HEK293T (cell line): ENCODE results near the gene TRMT11.

Experiments
- CTCF ChIA-PET: fragments of 350-600 bp; formaldehyde crosslinking; extraction: SDS; loops from one replicate; lab custom pipeline; 2021; ENCODE audit warnings: antibody characterized with exemption, inconsistent platforms; lab: Yijun Ruan, JAX
- POLR2A ChIA-PET: fragments of 350-600 bp; formaldehyde crosslinking; extraction: SDS; loops from one replicate; lab custom pipeline; 2020; ENCODE audit warnings: antibody characterized with exemption, inconsistent platforms; lab: Yijun Ruan, JAX
- DNase-seq: peaks from one replicate; pipeline ENCODE4 v3.0.0; 2012; ENCODE audit warnings: mixed read lengths; ENCODE audit errors: extremely low spot score
- ARNT ChIP-seq: fragments of 450-650 bp; IDR thresholded peaks from 2 replicates; pipeline ENCODE4 v1.6.1; 2017; ENCODE audit warnings: mild to moderate bottlenecking
- BHLHE40 ChIP-seq: fragments of 450-650 bp; IDR thresholded peaks from 2 replicates; pipeline ENCODE4 v1.6.1; 2016; ENCODE audit warnings: mild to moderate bottlenecking, moderate library complexity, borderline replicate concordance
- CTBP1 ChIP-seq: fragments of 450-650 bp; IDR thresholded peaks from 2 replicates; pipeline ENCODE4 v1.6.1; 2016; ENCODE audit warnings: borderline replicate concordance
- ELF4 ChIP-seq: fragments of 450-650 bp; IDR thresholded peaks from 2 replicates; pipeline ENCODE4 v1.6.1; 2017; ENCODE audit warnings: antibody characterized with exemption
- FOXA1 ChIP-seq: fragments of 450-650 bp; IDR thresholded peaks from 2 replicates; pipeline ENCODE4 v1.6.1; 2016; ENCODE audit warnings: mild to moderate bottlenecking
- FOXK2 ChIP-seq: fragments of 450-650 bp; IDR thresholded peaks from 2 replicates; pipeline ENCODE4 v1.6.1; 2016; ENCODE audit warnings: mild to moderate bottlenecking
- FOXM1 ChIP-seq: fragments of 450-650 bp; IDR thresholded peaks from 2 replicates; pipeline ENCODE4 v1.6.1; 2017; ENCODE audit warnings: mild to moderate bottlenecking, borderline replicate concordance
- HDGF ChIP-seq: fragments of 450-650 bp; IDR thresholded peaks from 2 replicates; pipeline ENCODE4 v1.6.1; 2017; ENCODE audit warnings: antibody characterized with exemption, borderline replicate concordance
- L3MBTL2 ChIP-seq: fragments of 450-650 bp; conservative IDR thresholded peaks from 2 replicates; pipeline ENCODE4 v1.6.1; 2016; ENCODE audit warnings: mild to moderate bottlenecking
- LEF1 ChIP-seq: fragments of 450-650 bp; IDR thresholded peaks from 2 replicates; pipeline ENCODE4 v1.6.1; 2017; ENCODE audit warnings: mild to moderate bottlenecking, borderline replicate concordance
- NFRKB ChIP-seq: fragments of 450-650 bp; IDR thresholded peaks from 2 replicates; pipeline ENCODE4 v1.6.1; 2016; ENCODE audit warnings: mild to moderate bottlenecking, moderate library complexity
- PKNOX1 ChIP-seq: fragments of 450-650 bp; IDR thresholded peaks from 2 replicates; pipeline ENCODE4 v1.6.1; 2016
- SP1 ChIP-seq: fragments of 450-650 bp; IDR thresholded peaks from 2 replicates; pipeline ENCODE4 v1.6.1; 2017
- SUZ12 ChIP-seq: fragments of 450-650 bp; IDR thresholded peaks from 2 replicates; pipeline ENCODE4 v1.6.1; 2016; ENCODE audit warnings: mild to moderate bottlenecking
- TARDBP ChIP-seq: fragments of 450-650 bp; IDR thresholded peaks from 2 replicates; pipeline ENCODE4 v1.6.1; 2016
- ZNF384 ChIP-seq: fragments of 450-650 bp; IDR thresholded peaks from 2 replicates; pipeline ENCODE4 v1.6.1; 2016

Gene TRMT11

GRCh38 chr6:126042001-126042419, 55.7 kb downstream of the TRMT11 start:
- ChIA-PET CTCF (no interaction called here), POLR2A (no interaction called here)
- DNase-seq: no peak
- TF ChIP-seq ARNT: no peak
- no peak for TF ChIP-seq ELF4
- no peak for TF ChIP-seq CTBP1
- TF ChIP-seq PKNOX1: no peak
- no peak for TF ChIP-seq L3MBTL2
- TF ChIP-seq FOXK2: no peak
- TF ChIP-seq FOXA1: no peak
- TF ChIP-seq NFRKB: no peak
- no peak for TF ChIP-seq BHLHE40
- TF ChIP-seq SP1: no peak
- no peak for TF ChIP-seq HDGF
- TF ChIP-seq ZNF384: no peak
- no peak for TF ChIP-seq SUZ12
- no peak for TF ChIP-seq FOXM1
- TF ChIP-seq TARDBP: no peak
- TF ChIP-seq LEF1: no peak

GRCh38 chr6:126047648-126048047, 61.3 kb downstream of the TRMT11 start:
- CTCF ChIA-PET: interaction anchor here (0.7 kb wide), 1 partner anchor 75 kb away, joined by 3 read pairs; no protein-coding TSS in a partner anchor
- POLR2A ChIA-PET: no interaction called here
- TF ChIP-seq ARNT (no peak), TARDBP (no peak), NFRKB (no peak), ELF4 (no peak), SUZ12 (no peak), CTBP1 (no peak), FOXK2 (no peak), HDGF (no peak), SP1 (no peak), BHLHE40 (no peak), FOXA1 (no peak), L3MBTL2 (no peak), LEF1 (no peak), FOXM1 (no peak), ZNF384 (no peak), PKNOX1 (no peak)
- DNase-seq: no peak

- ChIA-PET POLR2A (no interaction called here), CTCF (no interaction called here)
- TF ChIP-seq FOXM1 (no peak), ARNT (no peak), SUZ12 (no peak), HDGF (no peak), FOXK2 (no peak), PKNOX1 (no peak), CTBP1 (no peak), ELF4 (no peak), L3MBTL2 (no peak), ZNF384 (no peak), LEF1 (no peak), NFRKB (no peak), SP1 (no peak)
Measured at GRCh38 chr6:126048635-126049034, 62.3 kb downstream of the TRMT11 start.

GRCh38 chr6:126050795-126051194, 64.5 kb downstream of the TRMT11 start:
- no peak for DNase-seq
- no peak for TF ChIP-seq L3MBTL2
- TF ChIP-seq ELF4: no peak
- TF ChIP-seq TARDBP: no peak
- TF ChIP-seq LEF1: no peak
- TF ChIP-seq PKNOX1: no peak
- TF ChIP-seq HDGF: no peak
- TF ChIP-seq CTBP1: no peak
- TF ChIP-seq FOXM1: no peak
- no peak for TF ChIP-seq SUZ12
- TF ChIP-seq BHLHE40: no peak
- TF ChIP-seq NFRKB: no peak
- no peak for TF ChIP-seq FOXK2
- no peak for TF ChIP-seq ZNF384
- no peak for TF ChIP-seq FOXA1
- no peak for TF ChIP-seq ARNT
- TF ChIP-seq SP1: no peak
- ChIA-PET POLR2A (no interaction called here), CTCF (no interaction called here)

More at GRCh38 chr6:126048635-126049034, 62.3 kb downstream of the TRMT11 start:
- DNase-seq: no peak

GRCh38 chr6:126051791-126052190, 65.5 kb downstream of the TRMT11 start:
- POLR2A ChIA-PET: no interaction called here
- CTCF ChIA-PET: no interaction called here
- TF ChIP-seq ARNT: no peak
- TF ChIP-seq SUZ12: no peak
- no peak for TF ChIP-seq TARDBP
- no peak for TF ChIP-seq SP1
- no peak for TF ChIP-seq L3MBTL2
- TF ChIP-seq CTBP1: no peak

GRCh38 chr6:126052485-126052884, 66.1 kb downstream of the TRMT11 start:
- ChIA-PET CTCF (no interaction called here), POLR2A (no interaction called here)

More at GRCh38 chr6:126051791-126052190, 65.5 kb downstream of the TRMT11 start:
- no peak for DNase-seq

More at GRCh38 chr6:126052485-126052884, 66.1 kb downstream of the TRMT11 start:
- no peak for TF ChIP-seq BHLHE40
- TF ChIP-seq LEF1: no peak
- TF ChIP-seq L3MBTL2: no peak
- TF ChIP-seq HDGF: no peak
- TF ChIP-seq FOXA1: no peak
- TF ChIP-seq ZNF384: no peak
- TF ChIP-seq ARNT: no peak
- DNase-seq: no peak
